OCI-LY7 (cell line): ENCODE data around the gene RNF114. TPM values are rescaled to one million over a fixed set of nuclear protein-coding genes. Genes with fewer than 3 reads are reported as not detected.

Experiments
- BruUV-seq: library from RNA; stranded (reverse); fragments of 400-500 nt; replicated peaks from 2 replicates; lab custom pipeline; 2021; lab: Mats Ljungman, UMichigan
- CTCF ChIA-PET: fragments of 300-600 bp; sonication (Branson Sonifier 250); formaldehyde crosslinking; loops from one replicate; lab custom pipeline; 2022; ENCODE audit warnings: antibody characterized with exemption; ENCODE audit not compliant: unreplicated experiment; lab: Charles Lee
- POLR2A ChIA-PET: fragments of 300-600 bp; sonication (Branson Sonifier 250); formaldehyde crosslinking; loops from one replicate; lab custom pipeline; 2022; ENCODE audit warnings: antibody characterized with exemption; lab: Charles Lee
- DNase-seq: peaks from one replicate; pipeline ENCODE4 v3.0.0-alpha.2; 2015; ENCODE audit warnings: low spot score
- H2AFZ ChIP-seq: fragments of 200-600 bp; sonication (generic), shearing (Covaris generic); 2 replicates; pipeline ENCODE4 v1.6.1; 2014; ENCODE audit warnings: mild to moderate bottlenecking, antibody characterized with exemption, low read length, moderate library complexity
- H3K27ac ChIP-seq: fragments of 200-600 bp; sonication (generic); 2 replicates; pipeline ENCODE4 v1.5.1; 2014; ENCODE audit warnings: mixed run types, low read depth, mild to moderate bottlenecking, moderate library complexity, low read length, inconsistent platforms; ENCODE audit not compliant: poor library complexity, severe bottlenecking
- H3K36me3 ChIP-seq: fragments of 200-600 bp; sonication (generic); 2 replicates; pipeline ENCODE4 v1.6.1; 2014; ENCODE audit warnings: mild to moderate bottlenecking, antibody characterized with exemption, low read length, moderate library complexity, mixed read lengths; ENCODE audit not compliant: insufficient read depth
- H3K4me1 ChIP-seq: fragments of 200-600 bp; sonication (generic); 2 replicates; pipeline ENCODE4 v1.5.1; 2014; ENCODE audit warnings: mild to moderate bottlenecking, low read length; ENCODE audit not compliant: insufficient read depth, poor library complexity, severe bottlenecking
- H3K4me2 ChIP-seq: fragments of 200-600 bp; sonication (generic); 2 replicates; pipeline ENCODE4 v1.6.1; 2014; ENCODE audit warnings: mild to moderate bottlenecking, low read length
- H3K4me3 ChIP-seq: fragments of 200-600 bp; sonication (generic); 2 replicates; pipeline ENCODE4 v1.5.1; 2014; ENCODE audit warnings: mild to moderate bottlenecking, low read depth, low read length; ENCODE audit not compliant: poor library complexity, severe bottlenecking
- H3K79me2 ChIP-seq: fragments of 200-600 bp; sonication (generic); 2 replicates; pipeline ENCODE4 v1.6.1; 2016; ENCODE audit warnings: low read depth, mild to moderate bottlenecking, low read length, moderate library complexity, mixed read lengths; ENCODE audit not compliant: insufficient read depth
- H3K9me2 ChIP-seq: fragments of 200-600 bp; sonication (generic); 2 replicates; pipeline ENCODE4 v1.6.1; 2016; ENCODE audit warnings: mild to moderate bottlenecking, low read length, mixed read lengths; ENCODE audit not compliant: insufficient read depth
- H3K9me3 ChIP-seq: fragments of 200-600 bp; sonication (generic); 2 replicates; pipeline ENCODE4 v1.6.1; 2014; ENCODE audit warnings: mild to moderate bottlenecking, mixed run types, low read length, mixed read lengths
- H4K20me1 ChIP-seq: fragments of 200-600 bp; sonication (generic); 2 replicates; pipeline ENCODE4 v1.6.1; 2014; ENCODE audit warnings: mild to moderate bottlenecking, antibody characterized with exemption, low read length, moderate library complexity, mixed read lengths; ENCODE audit not compliant: insufficient read depth
- CTCF ChIP-seq: fragments of 200-600 bp; sonication (generic); conservative IDR thresholded peaks from 2 replicates; pipeline ENCODE4 v1.5.1; 2014; ENCODE audit warnings: mild to moderate bottlenecking, antibody characterized with exemption, low read length, moderate library complexity, mixed read lengths
- EZH2phosphoT487 ChIP-seq: fragments of 200-600 bp; sonication (generic); IDR thresholded peaks from 2 replicates; pipeline ENCODE4 v1.6.1; 2018; ENCODE audit warnings: low read depth, borderline replicate concordance, mild to moderate bottlenecking, mixed run types, antibody characterized with exemption, low read length, moderate library complexity, mixed read lengths
- intact Hi-C: fragments of 100-400 bp; cut with micrococcal nuclease; formaldehyde crosslinking; loops from one replicate; pipeline ENCODE4 v1.10.0; 2022; ENCODE audit not compliant: unreplicated experiment
- total RNA-seq, 2 experiments: library from RNA; depleted of rRNA in 1 of 2; stranded (reverse); fragments of >200 nt in 1 of 2; shearing (Covaris generic) in 1 of 2; gene quantifications; 2 replicates each; pipeline ENCODE4 v1.2.3, GENCODE V29; 2014 to 2022

RNF114 gene
- total RNA-seq, 2 experiments from 2014 or later: 48.4 to 62.4 TPM

GRCh38 chr20:49913399-49914047 is 22.7 kb upstream of the RNF114 start:
- Histone ChIP-seq H3K9me2 (no peaks in the 10 kb centered on the region), H3K9me3 (no peaks in the 10 kb centered on the region), H3K4me2 (peak overlapping the region; percentile 100), H2AFZ (no peak overlapping the region), H3K36me3 (peaks cover 16% of the 10 kb centered on the region; the same call in 1 of the 2 replicates), H3K79me2 (peaks cover 36% of the 10 kb centered on the region), H3K4me3 (peak overlapping the region; percentile 98), H4K20me1 (peaks cover 4% of the 10 kb centered on the region; the same call in 1 of the 2 replicates), H3K27ac (no peak overlapping the region), H3K4me1 (peaks cover 29% of the 10 kb centered on the region)
- no peak for TF ChIP-seq EZH2phosphoT487
- TF ChIP-seq CTCF: no peak
- CTCF ChIA-PET: interaction anchor here (0.6 to 1.7 kb wide), 2 partner anchors 10 to 33 kb away, joined by 3 to 4 read pairs; no protein-coding TSS in a partner anchor
- no peak for DNase-seq
- BruUV-seq: no TSS peak
- intact Hi-C loops: loop anchor here (2.0 kb wide), 1 partner anchor 15 kb away; no protein-coding TSS in a partner anchor
- POLR2A ChIA-PET: interaction anchor here (0.7 to 1.2 kb wide), 4 partner anchors 23 to 251 kb away, joined by 3 to 5 read pairs (median 4); partner anchors contain the start of gene RNF114

GRCh38 chr20:49914310-49915117 is 21.7 kb upstream of the RNF114 start:
- peak overlapping the region; percentile 86; the same call in 1 of the 2 replicates for H2AFZ ChIP-seq
- TF ChIP-seq CTCF: peak; percentile 33; the same call in 1 of the 2 replicates
- no peak for TF ChIP-seq EZH2phosphoT487
- peak overlapping the region; percentile 87 for H3K27ac ChIP-seq
- peak; percentile 36 for DNase-seq
- H3K36me3 ChIP-seq: peaks cover 11% of the 10 kb centered on the region; the same call in 1 of the 2 replicates
- peaks cover 29% of the 10 kb centered on the region for H3K4me1 ChIP-seq
- peaks cover 4% of the 10 kb centered on the region; the same call in 1 of the 2 replicates for H4K20me1 ChIP-seq
- H3K79me2 ChIP-seq: peaks cover 36% of the 10 kb centered on the region
- peak overlapping the region; percentile 100 for H3K4me2 ChIP-seq
- CTCF ChIA-PET: interaction anchor here (0.6 to 1.7 kb wide), 2 partner anchors 11 to 34 kb away, joined by 3 to 4 read pairs; no protein-coding TSS in a partner anchor
- BruUV-seq: TSS peak; percentile 53
- H3K9me3 ChIP-seq: no peaks in the 10 kb centered on the region
- POLR2A ChIA-PET: interaction anchor here (0.7 to 1.2 kb wide), 6 partner anchors 10 to 252 kb away, joined by 3 to 5 read pairs (median 3); partner anchors contain the start of gene RNF114
- peak overlapping the region; percentile 98 for H3K4me3 ChIP-seq
- intact Hi-C loops: loop anchor here (1.0 to 2.0 kb wide), 2 partner anchors 14 to 22 kb away; partner anchors contain the start of gene RNF114
- no peaks in the 10 kb centered on the region for H3K9me2 ChIP-seq
